Fibroblast of lung (primary cell): ENCODE data around the gene MUSTN1.

Experiments used
- EZH2 ChIP-seq: IDR thresholded peaks from 2 replicates; pipeline ENCODE4 v1.5.1; 2012; ENCODE audit warnings: low read length, control low read depth, mild to moderate bottlenecking; ENCODE audit errors: missing control alignments
- TF ChIP-seq, protein P1 (sequence below), 2 donors: IDR thresholded peaks in 1 of 2; conservative IDR thresholded peaks in 1 of 2; 1 replicate in 1 of 2; 2 replicates in 1 of 2; pipeline ENCODE4 v1.5.1; 2011 to 2012; ENCODE audit warnings: low read length in 2 of 2, control low read depth in 1 of 2, inconsistent platforms in 1 of 2, low read depth in 1 of 2, mild to moderate bottlenecking in 1 of 2

DNA sequence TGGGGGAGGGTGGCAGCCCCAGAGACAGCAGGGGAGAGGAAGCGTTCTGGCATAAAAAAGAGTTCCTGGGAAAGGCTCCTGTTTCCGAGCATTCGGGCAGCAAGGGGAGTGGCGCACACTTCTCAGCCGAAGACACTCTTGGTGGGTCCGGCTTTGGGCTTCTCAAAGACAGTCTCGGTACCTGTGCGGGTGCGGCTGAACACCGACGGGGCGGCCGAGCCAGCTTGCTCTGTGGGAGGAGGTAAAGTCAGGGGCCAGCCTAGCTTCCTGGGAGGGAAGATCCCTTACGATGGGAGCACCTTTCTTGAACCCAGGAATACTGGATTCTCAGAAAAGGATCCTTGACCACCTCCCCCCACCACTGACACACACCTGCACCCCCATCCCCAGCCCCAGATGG is 1.6 kb downstream of the MUSTN1 start:
- TF ChIP-seq, protein P1, sequence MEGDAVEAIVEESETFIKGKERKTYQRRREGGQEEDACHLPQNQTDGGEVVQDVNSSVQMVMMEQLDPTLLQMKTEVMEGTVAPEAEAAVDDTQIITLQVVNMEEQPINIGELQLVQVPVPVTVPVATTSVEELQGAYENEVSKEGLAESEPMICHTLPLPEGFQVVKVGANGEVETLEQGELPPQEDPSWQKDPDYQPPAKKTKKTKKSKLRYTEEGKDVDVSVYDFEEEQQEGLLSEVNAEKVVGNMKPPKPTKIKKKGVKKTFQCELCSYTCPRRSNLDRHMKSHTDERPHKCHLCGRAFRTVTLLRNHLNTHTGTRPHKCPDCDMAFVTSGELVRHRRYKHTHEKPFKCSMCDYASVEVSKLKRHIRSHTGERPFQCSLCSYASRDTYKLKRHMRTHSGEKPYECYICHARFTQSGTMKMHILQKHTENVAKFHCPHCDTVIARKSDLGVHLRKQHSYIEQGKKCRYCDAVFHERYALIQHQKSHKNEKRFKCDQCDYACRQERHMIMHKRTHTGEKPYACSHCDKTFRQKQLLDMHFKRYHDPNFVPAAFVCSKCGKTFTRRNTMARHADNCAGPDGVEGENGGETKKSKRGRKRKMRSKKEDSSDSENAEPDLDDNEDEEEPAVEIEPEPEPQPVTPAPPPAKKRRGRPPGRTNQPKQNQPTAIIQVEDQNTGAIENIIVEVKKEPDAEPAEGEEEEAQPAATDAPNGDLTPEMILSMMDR (conservative IDR thresholded peaks at IDR 0.05 in 1 of 2, IDR thresholded peaks at IDR 0.05 in 1 of 2; ENCODE audit: low read depth in 1 of 2, low read length in 2 of 2) = no peak
- no peak for TF ChIP-seq EZH2
